ENCODE measurements around the gene SLC10A6.

DNA sequence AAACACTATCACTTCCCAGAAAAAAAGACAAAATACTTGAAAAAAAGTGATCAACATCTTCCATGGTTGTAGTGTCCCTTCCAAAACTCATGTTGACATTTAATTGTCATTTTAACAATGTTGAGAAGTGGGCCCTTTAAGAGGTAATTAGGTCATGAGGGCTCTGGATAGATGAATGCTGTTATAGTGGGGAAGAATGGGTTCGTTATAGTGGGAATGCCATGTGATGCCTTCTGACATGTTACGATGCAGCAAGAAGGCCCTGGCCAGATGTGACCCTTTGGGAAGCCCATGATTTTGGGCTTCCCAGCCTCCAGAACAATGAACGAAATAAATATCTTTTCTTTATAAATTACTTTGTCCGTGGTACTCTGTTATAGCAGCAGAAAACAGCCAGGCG is 4.0 kb upstream of the SLC10A6 start:
- TF ChIP-seq, protein P1, sequence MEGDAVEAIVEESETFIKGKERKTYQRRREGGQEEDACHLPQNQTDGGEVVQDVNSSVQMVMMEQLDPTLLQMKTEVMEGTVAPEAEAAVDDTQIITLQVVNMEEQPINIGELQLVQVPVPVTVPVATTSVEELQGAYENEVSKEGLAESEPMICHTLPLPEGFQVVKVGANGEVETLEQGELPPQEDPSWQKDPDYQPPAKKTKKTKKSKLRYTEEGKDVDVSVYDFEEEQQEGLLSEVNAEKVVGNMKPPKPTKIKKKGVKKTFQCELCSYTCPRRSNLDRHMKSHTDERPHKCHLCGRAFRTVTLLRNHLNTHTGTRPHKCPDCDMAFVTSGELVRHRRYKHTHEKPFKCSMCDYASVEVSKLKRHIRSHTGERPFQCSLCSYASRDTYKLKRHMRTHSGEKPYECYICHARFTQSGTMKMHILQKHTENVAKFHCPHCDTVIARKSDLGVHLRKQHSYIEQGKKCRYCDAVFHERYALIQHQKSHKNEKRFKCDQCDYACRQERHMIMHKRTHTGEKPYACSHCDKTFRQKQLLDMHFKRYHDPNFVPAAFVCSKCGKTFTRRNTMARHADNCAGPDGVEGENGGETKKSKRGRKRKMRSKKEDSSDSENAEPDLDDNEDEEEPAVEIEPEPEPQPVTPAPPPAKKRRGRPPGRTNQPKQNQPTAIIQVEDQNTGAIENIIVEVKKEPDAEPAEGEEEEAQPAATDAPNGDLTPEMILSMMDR (IDR thresholded peaks at IDR 0.05; ENCODE audit: low read depth, low read length) = no peak
- TF ChIP-seq POLR2A (IDR thresholded peaks at IDR 0.05; ENCODE audit: extremely low read depth, insufficient read length) (no peak), MYC (IDR thresholded peaks at IDR 0.05; ENCODE audit: low read depth, low read length) (no peak)
- TF ChIP-seq, protein P2, sequence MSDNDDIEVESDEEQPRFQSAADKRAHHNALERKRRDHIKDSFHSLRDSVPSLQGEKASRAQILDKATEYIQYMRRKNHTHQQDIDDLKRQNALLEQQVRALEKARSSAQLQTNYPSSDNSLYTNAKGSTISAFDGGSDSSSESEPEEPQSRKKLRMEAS (IDR thresholded peaks at IDR 0.05; ENCODE audit: low read depth, low read length) = no peak
